NOMO-1 treated with dmso at 0.1 percent for 144 hours (cell line): ENCODE measurements around the gene REN.

Experiments used
- DNase-seq: peaks from one replicate; lab custom pipeline; 2025; ENCODE audit not compliant: unreplicated experiment; lab: John Stamatoyannopoulos, UW

The REN gene

GRCh38 chr1:204154568-204155255 lies 11.4 kb downstream of the REN start:
- DNase-seq, result no peak

GRCh38 chr1:204153667-204154066 lies 12.5 kb downstream of the REN start:
- no peak for DNase-seq

GRCh38 chr1:204152310-204153044 lies 13.7 kb downstream of the REN start:
- no peak for DNase-seq

GRCh38 chr1:204151552-204152309 lies 14.4 kb downstream of the REN start, which contains the start of gene ETNK2:
Gene ETNK2 (minus strand): TSS chr1:204152044. CDS start chr1:204151852, 192 bp downstream.
- DNase-seq, result no peak

GRCh38 chr1:204150702-204151551 lies 15.2 kb downstream of the REN start:
- no peak for DNase-seq

GRCh38 chr1:204149635-204150565 lies 16.2 kb downstream of the REN start:
- no peak for DNase-seq

- DNase-seq, result no peak
These were observed 17.0 kb downstream of the REN start for GRCh38 chr1:204149107-204149506.

GRCh38 chr1:204147406-204148383 lies 18.4 kb downstream of the REN start:
- no peak for DNase-seq

- DNase-seq, result no peak
These were observed 19.2 kb downstream of the REN start for GRCh38 chr1:204146965-204147364.

GRCh38 chr1:204146309-204146708 lies 19.8 kb downstream of the REN start:
- no peak for DNase-seq

GRCh38 chr1:204145033-204145504 lies 21.1 kb downstream of the REN start:
- DNase-seq, result no peak

GRCh38 chr1:204143276-204144041 lies 22.7 kb downstream of the REN start:
- no peak for DNase-seq

- DNase-seq, result no peak
These were observed 23.8 kb downstream of the REN start for GRCh38 chr1:204142032-204142974.

GRCh38 chr1:204141131-204141530 lies 25.0 kb downstream of the REN start:
- no peak for DNase-seq

- no peak for DNase-seq
These were observed 26.2 kb downstream of the REN start for GRCh38 chr1:204139952-204140351.

- no peak for DNase-seq
These were observed 27.0 kb downstream of the REN start for GRCh38 chr1:204139088-204139487.

- DNase-seq, result no peak
These were observed 29.3 kb downstream of the REN start for GRCh38 chr1:204136814-204137213.
